ENCODE results near the gene EMCN.
"Not testable (repeated sequence)": the region's sequence is repeated elsewhere in the genome, so short reads cannot be mapped to it uniquely, and the experiment has no call there.

EMCN gene

DNA sequence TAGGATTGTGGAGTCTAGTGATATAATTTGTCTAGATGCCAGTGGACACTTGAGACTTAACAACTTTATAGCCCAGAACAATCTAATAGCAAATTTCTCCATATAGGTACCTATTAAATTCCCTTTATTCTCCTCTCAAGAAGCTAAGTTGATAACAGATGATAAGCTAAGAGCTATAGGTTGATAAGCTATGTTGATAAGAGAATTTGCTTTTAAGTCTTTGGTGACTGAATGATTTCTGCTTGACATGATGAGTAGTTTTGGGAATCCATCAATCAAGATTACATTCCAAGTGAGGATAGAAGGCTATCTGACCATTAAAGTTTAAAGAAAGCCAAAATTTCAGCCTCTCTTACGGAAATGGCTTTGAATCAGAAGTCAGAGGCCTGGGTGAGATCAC, 131.6 kb downstream of the EMCN start:
- no peak for DNase-seq (ENCODE audit: low read depth in 1 of 2, low spot score in 1 of 2)

DNA sequence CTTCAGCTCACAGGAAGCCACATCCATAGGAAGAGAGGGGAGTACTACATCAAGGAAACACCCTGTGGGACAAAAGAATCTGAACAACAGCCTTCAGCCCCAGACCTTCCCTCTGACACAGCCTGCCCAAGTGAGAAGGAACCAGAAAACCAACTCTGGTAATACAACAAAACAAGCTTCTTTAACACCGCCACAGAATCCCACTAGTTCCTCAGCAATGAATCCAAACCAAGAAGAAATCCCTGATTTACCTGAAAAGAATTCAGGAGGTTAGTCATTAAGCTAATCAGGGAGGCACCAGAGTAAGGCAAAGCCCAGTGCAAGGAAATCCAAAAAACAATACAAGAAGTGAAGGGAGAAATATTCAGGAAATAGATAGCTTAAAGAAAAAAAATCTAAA, 137.4 kb downstream of the EMCN start:
- not testable (repeated sequence) for DNase-seq (ENCODE audit: low read depth in 1 of 2, low spot score in 1 of 2)

DNA sequence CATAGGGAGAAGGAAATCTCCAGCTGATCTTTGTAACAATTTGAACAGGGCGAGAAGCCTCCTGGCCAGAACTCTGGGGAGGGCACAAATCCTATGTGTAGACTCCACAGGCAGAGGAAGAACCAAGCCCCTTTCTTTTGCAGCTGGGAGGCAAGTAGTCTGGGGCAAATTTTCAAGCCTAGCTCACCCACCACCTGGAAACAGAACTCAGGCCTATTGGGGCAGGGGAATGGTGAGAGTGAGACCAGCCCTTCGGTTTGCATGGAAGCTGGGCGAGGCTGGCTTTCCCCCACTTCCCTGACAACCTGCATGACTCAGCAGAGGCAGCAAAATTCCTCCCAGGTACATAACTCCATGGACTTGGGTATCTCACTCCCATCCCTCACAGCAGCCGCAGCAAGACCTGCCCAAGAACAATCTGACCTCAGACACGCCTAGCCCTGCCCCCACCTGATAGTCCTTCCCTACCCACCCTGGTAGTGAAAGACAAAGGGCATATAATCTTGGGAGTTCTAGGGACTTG, 138.2 kb downstream of the EMCN start:
- no peak for DNase-seq (ENCODE audit: low read depth in 1 of 2, low spot score in 1 of 2)

DNA sequence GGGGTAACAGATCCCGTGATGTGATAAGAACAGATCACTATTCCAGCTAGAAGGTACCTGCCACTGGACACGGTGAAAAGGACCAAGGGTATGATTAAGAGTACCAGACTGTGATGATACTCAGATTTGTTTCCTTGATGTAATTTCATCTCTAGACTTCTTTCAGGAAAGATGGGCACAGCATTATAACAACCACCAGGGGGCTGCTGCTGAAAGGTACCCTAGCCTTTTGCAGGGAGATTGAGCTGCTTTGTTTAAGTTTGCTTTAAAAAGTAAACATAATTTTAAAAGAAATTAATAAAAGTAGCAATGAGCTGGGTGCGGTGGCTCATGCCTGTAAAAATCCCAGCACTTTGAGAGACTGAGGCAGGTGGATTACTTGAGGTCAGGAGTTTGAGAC, 145.4 kb downstream of the EMCN start:
- DNase-seq (ENCODE audit: low read depth in 1 of 2, low spot score in 1 of 2) = no peak

DNA sequence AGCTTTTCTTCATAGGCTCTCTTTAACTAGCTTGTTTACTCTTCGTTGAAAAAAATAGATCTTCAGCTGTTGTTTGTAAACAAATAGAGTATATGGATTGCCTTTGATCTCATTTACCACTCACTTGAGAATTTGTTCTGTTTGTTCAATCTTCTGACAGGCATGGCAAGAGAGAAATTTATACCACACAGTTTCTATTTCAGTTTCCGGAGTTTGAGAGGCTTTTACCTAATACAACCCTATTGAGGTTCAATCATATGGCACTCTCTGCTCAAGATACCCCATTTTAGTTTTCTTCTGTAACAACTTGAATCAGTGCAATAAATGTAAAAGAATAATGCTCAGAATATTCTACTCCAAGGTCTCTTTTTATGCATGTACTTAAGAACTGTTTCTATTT, 148.0 kb downstream of the EMCN start:
- no peak for DNase-seq (ENCODE audit: low read depth in 1 of 2, low spot score in 1 of 2)

DNA sequence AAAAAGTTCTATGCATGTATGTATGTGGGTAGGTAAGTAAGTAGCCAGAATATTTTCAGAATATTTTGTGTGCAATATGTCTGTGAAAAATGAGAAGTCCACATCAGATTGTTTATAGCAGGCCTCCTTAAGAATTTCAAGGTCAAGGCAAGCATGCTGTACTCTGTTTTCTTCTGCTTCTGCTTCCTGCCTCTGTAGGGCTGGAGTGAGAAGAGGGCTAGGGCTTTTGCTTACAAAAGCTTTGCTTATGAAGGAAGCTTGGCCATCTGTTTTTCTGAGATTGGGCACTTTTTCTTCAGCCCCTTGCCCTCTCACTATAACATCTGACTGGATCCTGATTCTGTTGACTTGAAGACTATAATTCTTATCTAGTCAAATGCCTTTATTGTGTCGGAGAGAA, 150.4 kb downstream of the EMCN start:
- no peak for DNase-seq (ENCODE audit: low read depth in 1 of 2, low spot score in 1 of 2)

DNA sequence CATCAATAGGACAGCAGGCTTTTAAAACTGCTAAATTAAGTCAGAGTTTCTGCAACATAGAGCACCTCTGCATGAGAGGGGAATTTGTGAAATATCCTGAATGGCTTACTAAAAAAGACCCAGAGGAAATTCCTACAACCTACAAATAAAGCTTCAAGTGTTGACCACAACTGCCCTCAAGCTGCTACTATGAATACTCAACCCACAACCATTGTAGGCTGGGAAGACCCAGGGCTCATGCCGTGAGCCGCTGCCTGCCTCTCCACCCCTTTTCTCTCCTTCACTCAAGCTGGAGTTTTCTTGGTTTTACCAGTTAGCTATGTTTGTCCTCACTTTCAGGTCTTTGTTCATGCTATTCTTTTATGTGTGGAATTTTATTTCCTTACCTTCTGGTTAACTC, 151.6 kb downstream of the EMCN start:
- DNase-seq (ENCODE audit: low read depth in 1 of 2, low spot score in 1 of 2) = no peak

DNA sequence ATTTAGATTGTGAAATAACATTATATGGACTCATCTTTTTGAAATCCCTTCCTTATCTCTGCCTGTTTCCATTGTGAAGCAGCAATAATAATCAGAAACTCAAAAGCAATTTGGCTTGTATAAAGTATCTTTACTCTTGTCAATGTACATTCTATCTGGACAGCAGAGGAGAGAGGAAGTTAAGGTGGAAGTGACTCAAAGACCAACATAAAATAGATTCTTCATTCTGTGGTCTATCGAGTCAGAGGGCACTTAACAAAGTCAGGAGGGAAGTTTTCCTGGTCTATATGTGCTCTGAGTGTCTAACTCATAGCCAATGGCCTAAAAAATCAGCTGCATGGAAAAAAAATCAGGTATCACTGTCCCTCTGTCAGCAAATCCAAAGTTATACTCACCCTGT, 155.5 kb downstream of the EMCN start:
- no peak for DNase-seq (ENCODE audit: low read depth in 1 of 2, low spot score in 1 of 2)

DNA sequence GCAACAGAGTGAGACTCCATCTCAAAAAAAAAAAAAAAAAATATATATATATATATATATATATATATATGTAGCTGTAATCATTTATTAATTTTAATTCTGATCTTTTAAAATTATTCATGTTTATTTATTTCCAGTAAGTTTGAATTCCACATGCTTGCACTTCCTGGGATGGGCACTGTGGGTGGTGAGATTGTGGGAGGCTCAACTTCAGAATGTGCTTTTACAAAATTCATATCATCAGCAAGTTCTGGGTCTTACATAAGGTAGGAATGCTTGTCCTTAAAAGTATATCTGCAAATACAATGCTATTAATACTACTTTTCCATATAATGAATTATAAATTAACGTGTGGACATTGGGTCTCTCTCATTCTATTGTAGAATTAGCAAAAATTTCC, 156.5 kb downstream of the EMCN start:
- no peak for DNase-seq (ENCODE audit: low read depth in 1 of 2, low spot score in 1 of 2)

DNA sequence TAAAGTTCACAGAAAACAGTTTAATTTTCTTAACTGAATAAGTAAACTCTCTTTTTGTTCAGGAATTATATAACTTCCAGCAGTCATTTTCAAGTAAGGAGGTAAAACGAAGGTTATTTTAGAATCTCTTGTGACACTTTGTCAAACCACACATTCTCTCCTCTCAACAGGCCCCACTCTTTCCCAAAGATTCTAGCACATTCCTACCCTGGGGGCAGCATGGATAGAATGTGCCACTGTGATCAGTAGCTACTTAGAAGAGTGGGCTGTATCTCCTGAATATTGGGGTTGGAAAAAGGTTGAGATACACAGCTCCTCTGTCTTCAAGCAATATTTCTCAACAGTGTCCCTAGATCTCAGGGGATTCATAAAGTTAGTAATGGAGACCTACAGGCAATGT, 157.6 kb downstream of the EMCN start:
- no peak for DNase-seq (ENCODE audit: low read depth in 1 of 2, low spot score in 1 of 2)

DNA sequence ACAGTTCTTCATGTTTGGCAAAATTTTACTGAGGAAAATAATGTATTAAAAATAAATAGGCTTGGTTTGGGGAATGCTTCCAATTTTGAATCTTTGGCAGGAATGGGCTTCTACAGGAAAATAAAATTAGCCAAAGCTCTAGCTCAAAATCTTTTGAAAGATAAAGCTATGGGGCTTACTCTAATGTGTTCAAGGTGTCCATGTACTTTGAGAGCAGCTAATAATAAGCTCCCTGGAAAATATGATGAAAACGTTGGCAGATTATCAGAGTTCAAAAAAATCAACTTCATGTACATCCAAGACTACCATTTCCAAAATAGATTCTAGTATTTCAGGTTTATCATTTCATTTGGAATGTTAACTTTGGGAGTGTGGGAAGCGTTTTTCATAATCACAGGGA, 158.4 kb downstream of the EMCN start:
- no peak for DNase-seq (ENCODE audit: low read depth in 1 of 2, low spot score in 1 of 2)

DNA sequence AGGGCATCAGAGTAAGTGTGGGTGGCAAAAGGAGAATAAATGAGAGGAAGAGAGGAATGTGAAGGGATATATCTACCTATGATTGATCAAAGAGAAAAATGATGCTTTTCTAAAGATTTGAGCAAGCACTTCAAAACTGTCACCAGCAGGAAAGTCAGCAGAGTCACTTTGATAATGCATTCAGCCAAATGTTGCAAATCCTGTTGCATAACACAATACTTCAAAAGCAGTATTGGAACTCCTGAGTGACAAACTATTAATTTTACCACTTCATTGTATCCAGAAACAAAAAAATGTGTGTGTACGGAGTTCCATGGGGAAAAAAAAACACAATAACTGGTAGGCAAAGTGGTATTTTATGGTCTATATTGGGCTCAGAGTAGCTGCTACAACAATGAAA, 160.3 kb downstream of the EMCN start:
- DNase-seq (ENCODE audit: low read depth in 1 of 2, low spot score in 1 of 2) = no peak

DNA sequence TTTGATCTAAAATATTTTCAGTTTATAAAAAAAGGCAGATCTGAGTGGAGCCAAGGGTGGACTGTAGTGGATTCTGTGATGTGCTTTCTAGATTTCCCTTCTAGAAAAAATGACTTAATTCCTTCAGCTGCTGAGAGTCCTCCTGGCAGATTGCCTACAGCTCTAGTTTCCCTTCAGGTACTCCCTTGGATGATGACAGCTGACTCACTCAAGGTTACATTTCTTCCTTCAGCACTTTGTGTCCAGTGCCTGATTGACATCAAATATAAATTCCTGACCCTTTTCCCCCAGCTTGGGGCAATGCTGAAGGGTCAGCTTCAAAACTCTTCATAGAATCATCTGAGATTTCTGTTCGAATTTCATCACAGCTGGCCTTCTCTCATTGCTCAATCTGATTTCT, 161.7 kb downstream of the EMCN start:
- DNase-seq (ENCODE audit: low read depth in 1 of 2, low spot score in 1 of 2) = no peak

DNA sequence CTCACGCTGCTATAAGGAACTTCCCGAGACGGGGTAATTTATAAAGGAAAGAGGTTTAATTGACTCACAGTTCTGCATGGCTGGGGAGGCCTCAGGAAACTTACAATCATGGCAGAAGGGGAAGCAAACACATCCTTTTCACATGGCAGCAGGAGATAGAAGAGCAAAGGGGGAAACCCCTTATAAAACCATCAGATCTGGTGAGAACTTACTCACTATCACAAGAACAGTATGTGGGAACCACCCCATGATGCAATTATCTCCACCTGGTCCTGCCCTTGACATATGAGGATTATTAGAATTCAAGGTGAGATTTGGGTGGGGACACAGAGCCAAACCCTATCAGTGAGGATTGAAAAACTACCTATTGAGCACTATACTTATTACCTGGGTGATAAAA, 165.5 kb downstream of the EMCN start:
- DNase-seq (ENCODE audit: low read depth in 1 of 2, low spot score in 1 of 2) = not testable (repeated sequence)

DNA sequence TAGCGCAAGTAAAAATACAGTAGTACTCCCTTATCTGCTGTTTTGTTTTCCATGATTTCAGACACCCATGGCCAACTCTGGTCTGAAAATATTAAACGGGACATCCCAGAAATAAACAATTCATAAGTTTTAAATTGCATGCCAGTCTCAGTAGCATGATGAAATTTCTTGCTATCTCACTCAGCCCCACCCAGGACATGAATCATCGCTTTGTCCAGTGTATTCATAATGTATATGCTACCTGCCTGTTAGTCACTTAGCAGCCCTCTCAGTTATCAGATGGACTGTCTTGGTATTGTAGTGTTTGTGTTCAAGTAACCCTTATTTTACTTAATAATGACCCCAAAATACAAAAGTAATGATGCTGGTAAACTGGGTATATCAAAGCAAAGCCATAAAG, 169.3 kb downstream of the EMCN start:
- no peak for DNase-seq (ENCODE audit: low read depth in 1 of 2, low spot score in 1 of 2)

DNA sequence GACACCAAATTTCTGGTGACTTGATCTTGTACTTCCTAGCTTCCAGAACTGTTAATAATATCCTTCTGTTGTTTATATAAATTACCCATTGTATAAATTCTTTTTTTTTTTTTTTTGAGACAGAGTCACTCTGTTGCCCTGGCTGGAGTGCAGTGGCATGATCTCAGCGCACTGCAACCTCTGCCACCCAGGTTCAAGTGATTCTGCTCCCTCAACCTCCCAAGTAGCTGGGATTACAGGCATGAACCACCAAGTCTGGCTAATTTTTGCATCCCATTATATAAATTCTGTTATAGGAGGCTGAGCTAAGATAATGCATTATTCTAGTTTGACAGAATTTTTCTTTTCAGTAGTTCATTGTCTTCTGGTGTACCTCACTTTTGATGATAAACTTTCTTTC, 170.6 kb downstream of the EMCN start:
- no peak for DNase-seq (ENCODE audit: low read depth in 1 of 2, low spot score in 1 of 2)

DNA sequence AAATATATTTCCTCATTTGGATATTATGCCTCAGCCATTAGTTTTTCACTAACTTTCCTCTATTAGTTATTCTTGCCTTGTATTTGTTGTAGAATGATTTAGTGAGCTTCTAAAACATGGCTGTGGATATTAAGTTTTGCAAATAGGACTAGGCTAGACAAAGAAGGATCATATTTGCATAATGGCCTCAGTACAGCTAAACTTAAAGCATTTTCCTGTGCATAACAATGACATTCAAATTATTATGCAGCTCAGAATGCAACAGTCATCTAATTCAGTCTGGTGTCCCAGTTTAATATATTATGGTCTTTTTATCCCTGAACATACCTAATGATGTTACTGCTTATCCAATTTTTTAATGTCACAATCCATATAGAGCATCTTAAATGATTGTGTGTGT, 172.2 kb downstream of the EMCN start:
- no peak for DNase-seq (ENCODE audit: low read depth in 1 of 2, low spot score in 1 of 2)

Measured in activated CD4-positive, alpha-beta T cell treated with anti-CD3 and anti-CD28 coated beads, Interleukin-2, amount 50 U/mL, for 24 hours (primary cell).